ENCODE measurements around the gene TNRC6C.

GRCh38 chr17:78129351-78130089 is 171.0 kb downstream of the TNRC6C start:
- TF ChIP-seq POLR2A (IDR thresholded peaks at IDR 0.05) = no peak
- TF ChIP-seq CTCF (IDR thresholded peaks at IDR 0.05) = no peak
- no peak for TF ChIP-seq POLR2AphosphoS5 (IDR thresholded peaks at IDR 0.05)

All from suprapubic skin (tissue), 4 donors.